GM12801 (cell line): ENCODE data around the gene MICOS13.

ENCODE experiments used
- TF ChIP-seq, protein P1 (sequence below): IDR thresholded peaks from one replicate; pipeline ENCODE4 v1.5.1; 2011; ENCODE audit warnings: control low read depth; ENCODE audit not compliant: insufficient read length; ENCODE audit errors: extremely low read depth

The MICOS13 gene

DNA sequence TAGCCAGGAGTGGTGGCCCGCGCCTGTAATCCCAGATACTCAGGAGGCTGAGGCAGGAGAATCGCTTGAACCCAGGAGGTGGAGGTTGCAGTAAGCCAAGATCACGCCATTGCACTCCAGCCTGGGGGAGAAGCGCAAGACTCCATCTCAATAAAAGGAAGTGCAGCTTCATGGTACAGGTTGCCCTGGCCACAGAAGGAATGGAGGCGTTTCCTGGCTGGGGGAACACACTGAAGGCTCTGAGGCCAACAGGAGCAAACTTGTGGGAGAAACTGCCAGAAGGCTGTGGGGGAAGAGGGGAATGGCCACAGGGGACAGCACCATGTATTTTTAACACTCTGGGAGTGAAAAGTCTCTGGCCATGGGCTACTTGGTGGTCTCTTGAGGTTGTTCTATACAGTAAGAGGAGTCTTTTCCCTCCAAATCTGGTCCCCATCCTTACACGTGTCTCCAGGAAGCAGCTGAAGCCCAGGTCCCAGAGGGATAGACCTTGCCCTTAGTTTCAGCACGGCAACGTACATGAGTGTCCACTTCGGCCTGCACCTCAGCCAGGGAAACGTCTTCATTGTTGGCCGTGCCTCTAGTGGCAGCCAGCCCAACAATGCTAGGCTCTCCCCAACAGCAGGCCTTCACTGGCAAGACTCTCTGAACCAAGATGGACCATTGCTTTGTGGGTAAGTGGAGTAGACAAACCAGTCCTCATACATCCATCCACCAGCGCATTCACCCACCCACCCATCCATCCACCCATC, 7.4 kb downstream of the MICOS13 start:
- TF ChIP-seq, protein P1, sequence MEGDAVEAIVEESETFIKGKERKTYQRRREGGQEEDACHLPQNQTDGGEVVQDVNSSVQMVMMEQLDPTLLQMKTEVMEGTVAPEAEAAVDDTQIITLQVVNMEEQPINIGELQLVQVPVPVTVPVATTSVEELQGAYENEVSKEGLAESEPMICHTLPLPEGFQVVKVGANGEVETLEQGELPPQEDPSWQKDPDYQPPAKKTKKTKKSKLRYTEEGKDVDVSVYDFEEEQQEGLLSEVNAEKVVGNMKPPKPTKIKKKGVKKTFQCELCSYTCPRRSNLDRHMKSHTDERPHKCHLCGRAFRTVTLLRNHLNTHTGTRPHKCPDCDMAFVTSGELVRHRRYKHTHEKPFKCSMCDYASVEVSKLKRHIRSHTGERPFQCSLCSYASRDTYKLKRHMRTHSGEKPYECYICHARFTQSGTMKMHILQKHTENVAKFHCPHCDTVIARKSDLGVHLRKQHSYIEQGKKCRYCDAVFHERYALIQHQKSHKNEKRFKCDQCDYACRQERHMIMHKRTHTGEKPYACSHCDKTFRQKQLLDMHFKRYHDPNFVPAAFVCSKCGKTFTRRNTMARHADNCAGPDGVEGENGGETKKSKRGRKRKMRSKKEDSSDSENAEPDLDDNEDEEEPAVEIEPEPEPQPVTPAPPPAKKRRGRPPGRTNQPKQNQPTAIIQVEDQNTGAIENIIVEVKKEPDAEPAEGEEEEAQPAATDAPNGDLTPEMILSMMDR = no peak

DNA sequence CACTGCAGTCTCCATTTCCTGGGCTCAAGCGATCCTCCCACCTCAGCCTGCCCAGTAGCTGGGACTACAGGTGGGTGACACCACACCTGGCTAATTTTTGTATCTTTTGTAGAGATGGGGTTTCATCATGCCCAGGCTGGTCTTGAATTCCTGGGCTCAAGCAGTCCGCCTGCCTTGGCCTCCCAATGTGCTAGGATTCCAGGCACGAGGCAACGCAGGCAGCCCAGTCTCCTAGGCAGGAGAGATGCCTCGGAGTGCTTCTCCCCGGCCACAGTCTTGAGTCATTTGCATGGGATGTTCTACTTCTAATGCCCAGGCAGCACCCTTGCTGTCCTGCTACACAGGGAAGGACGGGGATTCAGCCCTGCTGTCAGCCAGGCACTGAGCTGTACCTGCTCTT, 8.7 kb downstream of the MICOS13 start:
- TF ChIP-seq, protein P1 = no peak

DNA sequence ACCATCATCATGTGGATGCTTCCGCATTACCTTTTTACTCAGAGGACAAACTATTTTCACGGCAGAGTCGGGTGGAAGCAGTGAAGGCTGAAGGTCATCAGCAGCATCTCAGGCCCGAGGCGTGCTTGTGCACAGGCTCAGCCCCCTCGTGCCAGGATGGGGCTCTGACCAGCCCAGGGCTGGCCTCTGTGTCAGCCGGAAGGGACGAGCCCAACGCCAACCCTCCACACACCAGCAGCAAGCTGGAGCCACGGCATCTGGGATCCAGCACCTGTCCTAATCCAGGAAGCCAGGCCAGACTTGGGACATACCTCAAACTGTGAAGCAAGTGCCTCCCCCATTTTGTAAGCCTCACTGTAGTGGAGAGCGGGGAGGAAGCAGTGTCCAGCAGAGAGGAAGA, 11.1 kb downstream of the MICOS13 start:
- TF ChIP-seq, protein P1 = no peak

DNA sequence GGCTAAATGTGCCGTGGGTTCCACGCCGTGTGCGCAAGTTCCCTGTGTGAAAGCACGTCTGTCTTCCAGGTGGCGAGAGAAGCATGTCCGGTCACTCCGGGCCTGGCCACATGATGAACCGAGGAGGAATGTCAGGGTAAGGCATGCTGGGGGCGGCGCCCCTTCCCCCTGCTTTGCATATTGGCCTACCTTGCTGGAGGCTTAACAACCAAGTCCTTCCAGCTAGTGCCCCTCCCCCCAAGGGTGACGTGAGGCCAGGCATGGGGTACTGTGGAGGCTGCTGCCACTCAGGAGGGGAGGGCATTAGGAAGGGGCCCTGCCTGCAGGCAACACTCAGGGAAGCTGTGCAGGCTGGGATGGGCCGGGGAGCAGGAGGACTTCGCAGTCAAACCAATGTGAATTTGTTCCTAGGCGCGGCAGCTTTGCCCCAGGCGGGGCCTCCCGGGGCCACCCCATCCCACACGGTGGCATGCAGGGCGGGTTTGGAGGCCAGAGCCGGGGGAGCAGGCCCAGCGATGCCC, 12.5 kb downstream of the MICOS13 start:
- TF ChIP-seq, protein P1 = no peak

DNA sequence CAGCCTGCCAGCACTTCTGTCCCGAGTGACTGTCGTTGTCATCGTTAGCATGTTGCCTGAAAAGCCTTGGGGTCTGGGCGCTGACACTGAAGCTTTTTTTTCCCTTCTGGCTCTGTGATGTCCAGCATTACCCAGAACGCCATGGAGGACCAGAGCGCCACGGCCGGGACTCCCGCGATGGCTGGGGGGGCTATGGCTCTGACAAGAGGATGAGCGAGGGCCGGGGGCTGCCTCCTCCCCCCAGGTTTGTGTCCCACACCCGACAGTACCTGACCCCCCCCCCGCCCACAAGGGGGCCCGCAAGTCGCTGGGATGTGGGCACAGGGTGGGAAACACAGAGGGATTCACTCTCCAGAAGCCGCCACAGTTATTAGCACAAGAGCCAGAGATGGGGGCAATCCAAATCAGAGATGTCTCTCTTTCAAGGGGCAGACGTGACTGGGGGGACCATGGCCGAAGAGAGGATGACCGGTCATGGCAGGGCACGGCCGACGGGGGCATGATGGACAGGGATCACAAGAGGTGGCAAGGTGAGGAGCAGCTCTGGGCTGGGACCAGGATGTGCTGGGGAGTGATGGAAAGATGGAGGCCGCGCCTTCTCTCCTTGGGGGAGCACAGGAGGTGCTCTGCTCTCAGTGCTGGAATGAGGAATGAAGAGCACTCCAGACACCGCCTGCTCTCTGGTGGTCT, 13.2 kb downstream of the MICOS13 start:
- TF ChIP-seq, protein P1 = no peak

DNA sequence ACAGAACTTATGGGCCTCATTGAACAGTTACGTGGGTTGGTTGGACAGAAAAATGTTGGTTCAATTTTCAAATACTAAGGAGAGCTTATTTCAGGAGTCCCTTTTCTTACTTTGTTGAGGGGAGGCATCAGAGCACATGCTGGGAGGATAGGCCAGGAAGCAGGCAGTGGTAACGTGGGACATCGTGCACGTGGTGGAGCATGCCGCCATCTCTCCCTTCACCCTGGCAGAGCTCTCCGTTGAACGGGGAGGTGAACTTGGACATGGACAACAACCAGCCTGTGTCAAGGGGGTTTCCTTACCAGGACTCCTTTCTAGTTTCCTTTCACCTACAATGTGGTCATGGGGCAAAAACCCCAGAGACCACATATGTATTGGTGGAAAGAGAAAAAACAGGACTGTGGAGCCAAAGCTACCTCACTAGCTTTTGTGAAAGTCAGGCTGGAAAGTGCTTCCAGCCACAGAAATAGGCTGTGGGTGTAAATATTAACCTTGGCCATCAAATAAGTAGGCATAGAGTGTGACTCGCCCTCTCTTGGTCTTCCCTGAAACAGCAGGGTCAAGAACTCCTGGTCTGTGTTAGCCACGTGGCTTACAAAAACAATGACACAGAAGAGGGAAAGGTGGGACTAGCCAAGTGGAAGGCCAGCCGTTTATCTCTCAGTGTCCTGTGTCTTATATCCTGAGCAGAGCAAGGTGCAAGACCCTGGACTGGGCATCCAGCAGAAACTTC, 14.4 kb downstream of the MICOS13 start:
- TF ChIP-seq, protein P1 = no peak

DNA sequence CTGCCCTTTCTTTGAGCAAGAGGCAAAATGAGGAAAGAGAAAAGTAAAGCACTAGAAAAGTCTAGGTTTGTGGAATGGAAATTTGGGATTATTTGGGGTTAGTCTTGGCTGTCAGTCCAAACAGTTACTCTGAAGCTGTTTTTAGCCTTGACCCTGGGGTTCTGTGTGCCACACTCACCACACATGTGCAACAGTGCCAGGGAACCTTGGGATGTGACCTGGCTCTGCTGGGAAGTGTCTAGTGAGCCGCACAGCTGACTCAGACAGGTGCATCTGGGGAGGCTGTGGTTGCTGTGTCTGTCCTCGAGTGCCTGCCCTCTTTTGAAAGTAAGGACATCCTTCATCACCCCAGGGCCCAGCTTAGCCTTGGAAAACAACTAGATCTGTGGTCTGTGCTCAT, 15.8 kb downstream of the MICOS13 start:
- TF ChIP-seq, protein P1 = no peak
